IPS-15b (cell line): ENCODE results near the gene VASN.
A peak's percentile ranks its signal among the peaks of the same experiment; 100 is the strongest.

ENCODE experiments used
- H3K27me3 ChIP-seq: one replicate; pipeline ENCODE4 v1.6.1; 2013; ENCODE audit warnings: low read length; ENCODE audit not compliant: control insufficient read depth, insufficient read depth
- H3K36me3 ChIP-seq: one replicate; pipeline ENCODE4 v1.6.1; 2013; ENCODE audit warnings: low read length; ENCODE audit not compliant: control insufficient read depth, insufficient read depth
- H3K4me1 ChIP-seq: one replicate; pipeline ENCODE4 v1.6.1; 2013; ENCODE audit warnings: mild to moderate bottlenecking, low read length; ENCODE audit not compliant: control insufficient read depth, insufficient read depth
- H3K4me3 ChIP-seq: one replicate; pipeline ENCODE4 v1.5.1; 2013; ENCODE audit warnings: low read depth, low read length
- H3K9ac ChIP-seq: one replicate; pipeline ENCODE4 v1.6.1; 2013; ENCODE audit warnings: low read depth, mild to moderate bottlenecking, low read length
- H3K9me3 ChIP-seq: one replicate; pipeline ENCODE4 v1.6.1; 2013; ENCODE audit warnings: mild to moderate bottlenecking, low read length; ENCODE audit not compliant: control insufficient read depth, insufficient read depth

Gene VASN

GRCh38 chr16:4409081-4409932 lies 37.7 kb downstream of the VASN start:
- Histone ChIP-seq H3K27me3 (no peaks in the 10 kb centered on the region), H3K4me1 (no peaks in the 10 kb centered on the region), H3K4me3 (no peak overlapping the region), H3K9ac (no peak overlapping the region), H3K36me3 (peaks cover 24% of the 10 kb centered on the region), H3K9me3 (no peaks in the 10 kb centered on the region)

- no peaks in the 10 kb centered on the region for H3K27me3 ChIP-seq
- no peak overlapping the region for H3K4me3 ChIP-seq
- H3K9ac ChIP-seq = no peak overlapping the region
- peaks cover 4% of the 10 kb centered on the region for H3K4me1 ChIP-seq
- peaks cover 18% of the 10 kb centered on the region for H3K36me3 ChIP-seq
- H3K9me3 ChIP-seq = no peaks in the 10 kb centered on the region
Measured at GRCh38 chr16:4410335-4411075, 38.9 kb downstream of the VASN start.

GRCh38 chr16:4411684-4412083 lies 40.0 kb downstream of the VASN start:
- no peak overlapping the region for H3K9ac ChIP-seq
- no peak overlapping the region for H3K4me3 ChIP-seq
- no peaks in the 10 kb centered on the region for H3K9me3 ChIP-seq
- peaks cover 18% of the 10 kb centered on the region for H3K36me3 ChIP-seq
- H3K27me3 ChIP-seq = no peaks in the 10 kb centered on the region
- peaks cover 4% of the 10 kb centered on the region for H3K4me1 ChIP-seq

- no peak overlapping the region for H3K9ac ChIP-seq
- no peak overlapping the region for H3K4me3 ChIP-seq
- H3K36me3 ChIP-seq = peaks cover 18% of the 10 kb centered on the region
- H3K9me3 ChIP-seq = no peaks in the 10 kb centered on the region
- no peaks in the 10 kb centered on the region for H3K27me3 ChIP-seq
- peaks cover 4% of the 10 kb centered on the region for H3K4me1 ChIP-seq
Measured at GRCh38 chr16:4412159-4412558, 40.5 kb downstream of the VASN start.

- Histone ChIP-seq H3K36me3 (peaks cover 12% of the 10 kb centered on the region), H3K4me3 (no peak overlapping the region), H3K9me3 (no peaks in the 10 kb centered on the region), H3K4me1 (peaks cover 4% of the 10 kb centered on the region), H3K9ac (no peak overlapping the region), H3K27me3 (no peaks in the 10 kb centered on the region)
Measured at GRCh38 chr16:4412854-4413253, 41.2 kb downstream of the VASN start.

GRCh38 chr16:4414187-4414917 lies 42.7 kb downstream of the VASN start:
- no peaks in the 10 kb centered on the region for H3K27me3 ChIP-seq
- peaks cover 4% of the 10 kb centered on the region for H3K4me1 ChIP-seq
- no peak overlapping the region for H3K4me3 ChIP-seq
- peaks cover 7% of the 10 kb centered on the region for H3K36me3 ChIP-seq
- no peak overlapping the region for H3K9ac ChIP-seq
- no peaks in the 10 kb centered on the region for H3K9me3 ChIP-seq

- Histone ChIP-seq H3K4me3 (peak overlapping the region; percentile 82), H3K4me1 (peaks cover 4% of the 10 kb centered on the region), H3K9ac (no peak overlapping the region), H3K9me3 (no peaks in the 10 kb centered on the region), H3K27me3 (no peaks in the 10 kb centered on the region), H3K36me3 (peaks cover 7% of the 10 kb centered on the region)
Measured at GRCh38 chr16:4415538-4416199, 44.0 kb downstream of the VASN start.

GRCh38 chr16:4416200-4417032 lies 44.8 kb downstream of the VASN start, which contains the start of gene CORO7:
Gene CORO7, minus strand, starts transcription at chr16:4416596. Its CDS starts 78 bp downstream, at chr16:4416518.
- H3K4me1 ChIP-seq = peaks cover 4% of the 10 kb centered on the region
- no peaks in the 10 kb centered on the region for H3K9me3 ChIP-seq
- H3K9ac ChIP-seq = peak within 1 kb of the TSS; percentile 8
- H3K4me3 ChIP-seq = peak within 1 kb of the TSS; percentile 82
- peaks cover 7% of the 10 kb centered on the region for H3K36me3 ChIP-seq
- H3K27me3 ChIP-seq = no peaks in the 10 kb centered on the region

- no peak overlapping the region for H3K4me3 ChIP-seq
- no peak overlapping the region for H3K9ac ChIP-seq
- no peaks in the 10 kb centered on the region for H3K36me3 ChIP-seq
- peaks cover 4% of the 10 kb centered on the region for H3K4me1 ChIP-seq
- no peaks in the 10 kb centered on the region for H3K9me3 ChIP-seq
- H3K27me3 ChIP-seq = no peaks in the 10 kb centered on the region
Measured at GRCh38 chr16:4419402-4419959, 47.8 kb downstream of the VASN start.

- Histone ChIP-seq H3K27me3 (no peaks in the 10 kb centered on the region), H3K9me3 (no peaks in the 10 kb centered on the region), H3K9ac (no peak overlapping the region), H3K4me3 (no peak overlapping the region), H3K36me3 (no peaks in the 10 kb centered on the region), H3K4me1 (peaks cover 3% of the 10 kb centered on the region)
Measured at GRCh38 chr16:4420505-4421105, 49.0 kb downstream of the VASN start.
